IMR-90 (cell line): ENCODE results near the gene ZNF277. TPM values are rescaled to one million over a fixed set of nuclear protein-coding genes. Genes with fewer than 3 reads are reported as not detected.
"Not testable (repeated sequence)": the region's sequence is repeated elsewhere in the genome, so short reads cannot be mapped to it uniquely, and the experiment has no call there.

ENCODE experiments used
- ATAC-seq: fragments of 200-7000 bp; cut with Tn5 transposase; 2 replicates; pipeline ENCODE4 v1.9.1; 2020; ENCODE audit warnings: low read depth, mild to moderate bottlenecking, moderate library complexity
- BruUV-seq: library from RNA; stranded (reverse); fragments of 400-500 nt; replicated peaks from 2 replicates; lab custom pipeline; 2021; lab: Mats Ljungman, UMichigan
- CTCF ChIA-PET: fragments of 300-600 bp; formaldehyde crosslinking; extraction: SDS; loops from one replicate; lab custom pipeline; 2021; ENCODE audit warnings: antibody characterized with exemption; lab: Yijun Ruan, JAX
- POLR2A ChIA-PET: fragments of 300-600 bp; sonication (Branson Sonifier 250); formaldehyde crosslinking; loops from one replicate; lab custom pipeline; 2022; ENCODE audit warnings: antibody characterized with exemption; ENCODE audit not compliant: unreplicated experiment; lab: Charles Lee
- DNase-seq: peaks from one replicate; pipeline ENCODE4 v3.0.0; 2013
- H2AFZ ChIP-seq: replicated peaks from 2 replicates; pipeline ENCODE3; 2013; ENCODE audit warnings: low read length, mild to moderate bottlenecking; ENCODE audit not compliant: poor library complexity
- H2AK5ac ChIP-seq: 2 replicates; pipeline ENCODE4 v1.6.1; 2013; ENCODE audit warnings: low read depth, low read length, inconsistent platforms
- H2AK9ac ChIP-seq: replicated peaks from 2 replicates; pipeline ENCODE3; 2013; ENCODE audit warnings: mild to moderate bottlenecking, low read depth, low read length, moderate library complexity; ENCODE audit not compliant: poor library complexity
- H2BK120ac ChIP-seq: 2 replicates; pipeline ENCODE4 v1.6.1; 2013; ENCODE audit warnings: low read depth, low read length, inconsistent platforms
- H2BK15ac ChIP-seq: 3 replicates; pipeline ENCODE4 v1.6.1; 2013; ENCODE audit warnings: low read depth, low read length, inconsistent platforms
- H2BK20ac ChIP-seq: 2 replicates; pipeline ENCODE4 v1.6.1; 2013; ENCODE audit warnings: low read depth, mild to moderate bottlenecking, inconsistent platforms, low read length, moderate library complexity
- H2BK5ac ChIP-seq: 2 replicates; pipeline ENCODE4 v1.6.1; 2013; ENCODE audit warnings: mild to moderate bottlenecking, low read depth, low read length, inconsistent platforms; ENCODE audit not compliant: poor library complexity, severe bottlenecking
- H3K14ac ChIP-seq: replicated peaks from 2 replicates; pipeline ENCODE4 v1.6.1; 2013; ENCODE audit warnings: low read depth, low read length, inconsistent platforms
- H3K18ac ChIP-seq: 2 replicates; pipeline ENCODE4 v1.6.1; 2013; ENCODE audit warnings: low read depth, low read length, control low read depth
- H3K23ac ChIP-seq: 2 replicates; pipeline ENCODE4 v1.6.1; 2013; ENCODE audit warnings: low read depth, low read length, inconsistent platforms
- H3K27ac ChIP-seq: 2 replicates; pipeline ENCODE4 v1.5.1; 2013; ENCODE audit warnings: mild to moderate bottlenecking, control low read depth, low read length; ENCODE audit not compliant: insufficient read depth
- H3K27me3 ChIP-seq: 2 replicates; pipeline ENCODE4 v1.6.1; 2013; ENCODE audit warnings: low read length; ENCODE audit not compliant: control insufficient read depth, insufficient read depth
- H3K36me3 ChIP-seq: 2 replicates; pipeline ENCODE4 v1.6.1; 2013; ENCODE audit warnings: low read length, mixed read lengths; ENCODE audit not compliant: control insufficient read depth, insufficient read depth
- H3K4ac ChIP-seq: 2 replicates; pipeline ENCODE4 v1.6.1; 2013; ENCODE audit warnings: low read depth, low read length, inconsistent platforms
- H3K4me1 ChIP-seq: 2 replicates; pipeline ENCODE4 v1.6.1; 2013; ENCODE audit warnings: low read length, mixed read lengths; ENCODE audit not compliant: control insufficient read depth, insufficient read depth
- H3K4me2 ChIP-seq: 2 replicates; pipeline ENCODE4 v1.6.1; 2013; ENCODE audit warnings: low read depth, mild to moderate bottlenecking, control low read depth, low read length, moderate library complexity
- H3K4me3 ChIP-seq: 2 replicates; pipeline ENCODE4 v1.5.1; 2013; ENCODE audit warnings: low read depth, mild to moderate bottlenecking, control low read depth, low read length, moderate library complexity; ENCODE audit not compliant: insufficient read depth
- H3K56ac ChIP-seq: 2 replicates; pipeline ENCODE4 v1.6.1; 2013; ENCODE audit warnings: low read length, inconsistent platforms; ENCODE audit not compliant: insufficient read depth; ENCODE audit errors: extremely low read depth
- H3K79me1 ChIP-seq, 2 experiments: 2 replicates each; pipeline ENCODE4 v1.6.1; 2013; ENCODE audit warnings: low read length in 2 of 2, inconsistent platforms in 1 of 2, low read depth in 1 of 2
- H3K9ac ChIP-seq: 2 replicates; pipeline ENCODE4 v1.6.1; 2013; ENCODE audit warnings: low read depth, low read length, control low read depth
- H3K9me1 ChIP-seq: 2 replicates; pipeline ENCODE4 v1.6.1; 2013; ENCODE audit warnings: low read length, inconsistent platforms; ENCODE audit not compliant: insufficient read depth
- H3K9me3 ChIP-seq: 2 replicates; pipeline ENCODE4 v1.6.1; 2013; ENCODE audit warnings: low read length; ENCODE audit not compliant: control insufficient read depth, insufficient read depth
- H4K20me1 ChIP-seq: 2 replicates; pipeline ENCODE4 v1.6.1; 2013; ENCODE audit warnings: low read length, inconsistent platforms; ENCODE audit not compliant: insufficient read depth
- H4K5ac ChIP-seq: 2 replicates; pipeline ENCODE4 v1.6.1; 2013; ENCODE audit warnings: mild to moderate bottlenecking, low read depth, low read length, control low read depth
- H4K8ac ChIP-seq, 2 experiments: 2 replicates each; pipeline ENCODE4 v1.6.1; 2013; ENCODE audit warnings: low read depth in 2 of 2, low read length in 2 of 2, control low read depth in 1 of 2, inconsistent platforms in 1 of 2
- H4K91ac ChIP-seq: 2 replicates; pipeline ENCODE4 v1.6.1; 2013; ENCODE audit warnings: low read depth, low read length, inconsistent platforms; ENCODE audit not compliant: insufficient read depth
- ELK1 ChIP-seq: fragments of 150-350 bp; IDR thresholded peaks from 2 replicates; pipeline ENCODE4 v1.6.1; 2016; ENCODE audit warnings: low read depth, mild to moderate bottlenecking, low read length, moderate library complexity, borderline replicate concordance
- MAFK ChIP-seq: IDR thresholded peaks from 2 replicates; pipeline ENCODE4 v1.6.1; 2012; ENCODE audit warnings: low read depth, low read length, improper control_type of control experiment
- WGBS, 2 experiments: methylation state at CpG; one replicate each; pipeline versions ENCODE4 v1.1.5 to v1.1.7; 2013; ENCODE audit warnings: missing lambda C conversion rate in 2 of 2; ENCODE audit not compliant: insufficient read length in 1 of 2; ENCODE audit errors: extremely low coverage in 2 of 2; 5-methylcytosine and 5-hydroxymethylcytosine counted together
- dilution Hi-C: fragments of 300-500 bp; cut with HindIII; formaldehyde crosslinking; loops from one replicate; pipeline ENCODE4 v1.14.3; 2018; ENCODE audit warnings: low sequenced_read_pairs; ENCODE audit not compliant: unreplicated experiment
- in situ Hi-C: fragments of 300-500 bp; cut with MboI; formaldehyde crosslinking; loops from 3 replicates; pipeline ENCODE4 v1.14.3; 2019; ENCODE audit warnings: low sequenced_read_pairs, inconsistent platforms, mixed read lengths
- intact Hi-C: fragments of 100-400 bp; cut with micrococcal nuclease; formaldehyde crosslinking; loops from 2 replicates; pipeline ENCODE4 v1.10.0; 2022
- polyA plus RNA-seq, 3 experiments: library from polyadenylated mRNA; depleted of rRNA; stranded (reverse); fragments of >200 nt; gene quantifications; 2 replicates each; pipeline ENCODE4 v1.2.3, GENCODE V29; 2012; ENCODE audit warnings: low replicate concordance in 1 of 3
- total RNA-seq: library from RNA; depleted of rRNA; stranded (reverse); fragments of >200 nt; gene quantifications from 2 replicates; pipeline ENCODE4 v1.2.3, GENCODE V29; 2012

ZNF277 gene
- total and polyA plus RNA-seq, 2 of the 4 experiments (the other 2 are of a cell fraction) = 7.3 to 21.3 TPM

GRCh38 chr7:112308974-112309373 lies 102.5 kb downstream of the ZNF277 start:
- CTCF ChIA-PET = no interaction called here
- dilution Hi-C loops = no loop called here
- TF ChIP-seq ELK1 (no peak), MAFK (peak; percentile 72)
- no peak overlapping the region for H3K23ac ChIP-seq
- no peak overlapping the region for H2AK9ac ChIP-seq
- H3K79me1 ChIP-seq = no peaks in the 10 kb centered on the region
- DNase-seq (no peak), ATAC-seq (no peak)
- no peak overlapping the region for H2BK20ac ChIP-seq
- no peak overlapping the region for H3K4me2 ChIP-seq
- 100% methylated on average over 1 of the region's 3 CpGs; no CpG with 5 or more reads in 1 of the 2 experiments for WGBS, 2 experiments
- H3K56ac ChIP-seq = no peak overlapping the region
- H3K27ac ChIP-seq = no peak overlapping the region
- no peak overlapping the region for H4K5ac ChIP-seq
- no peak overlapping the region for H3K9ac ChIP-seq
- no peak overlapping the region for H2AFZ ChIP-seq
- H2AK5ac ChIP-seq = no peak overlapping the region
- H4K20me1 ChIP-seq = no peaks in the 10 kb centered on the region
- no peak overlapping the region for H3K4ac ChIP-seq
- intact Hi-C loops = no loop called here
- H3K9me3 ChIP-seq = no peaks in the 10 kb centered on the region
- in situ Hi-C loops = no loop called here
- no peak overlapping the region for H3K18ac ChIP-seq
- no peak overlapping the region for H2BK15ac ChIP-seq
- no peak overlapping the region for H3K4me3 ChIP-seq
- POLR2A ChIA-PET = no interaction called here
- no peak overlapping the region for H4K8ac ChIP-seq
- no peak overlapping the region for H4K91ac ChIP-seq
- 0 out of 2 replicates have a peak, but pooled peaks cover 1% of the 10 kb centered on the region for H3K36me3 ChIP-seq
- H3K4me1 ChIP-seq = no peaks in the 10 kb centered on the region
- no peak overlapping the region for H3K14ac ChIP-seq
- no TSS peak for BruUV-seq
- H3K9me1 ChIP-seq = no peaks in the 10 kb centered on the region; the same call in 1 of the 2 replicates
- no peak overlapping the region for H2BK120ac ChIP-seq
- no peaks in the 10 kb centered on the region for H3K27me3 ChIP-seq
- no peak overlapping the region for H2BK5ac ChIP-seq

GRCh38 chr7:112316803-112317202 lies 110.3 kb downstream of the ZNF277 start:
- H3K9ac ChIP-seq, H3K14ac ChIP-seq, H3K18ac ChIP-seq, H3K4me2 ChIP-seq, H2AK5ac ChIP-seq, DNase-seq, H2AK9ac ChIP-seq, H4K20me1 ChIP-seq, H3K4me3 ChIP-seq, H4K91ac ChIP-seq, H4K8ac ChIP-seq, H3K4ac ChIP-seq, intact Hi-C loops, H2BK20ac ChIP-seq, H2BK5ac ChIP-seq, H2AFZ ChIP-seq, dilution Hi-C loops, in situ Hi-C loops, H3K4me1 ChIP-seq, H3K56ac ChIP-seq, H3K9me1 ChIP-seq, H2BK120ac ChIP-seq, H3K27me3 ChIP-seq, H2BK15ac ChIP-seq, POLR2A ChIA-PET, CTCF ChIA-PET, H3K27ac ChIP-seq, BruUV-seq, H4K5ac ChIP-seq, H3K36me3 ChIP-seq, ATAC-seq, H3K79me1 ChIP-seq, H3K23ac ChIP-seq, H3K9me3 ChIP-seq: not testable (repeated sequence)
- WGBS, 2 experiments = no CpG with 5 or more reads among the region's 2 CpGs
